OCI-LY3 (cell line): Measurements from ENCODE around the gene SARDH.

Experiments
- H2AFZ ChIP-seq: fragments of 200-600, 300-600 bp; shearing (Covaris generic); 2 replicates; pipeline ENCODE4 v1.6.0; 2014; ENCODE audit warnings: antibody characterized with exemption, low read depth, low read length
- H3K27ac ChIP-seq: fragments of 200-600, 300-600 bp; sonication (generic); 2 replicates; pipeline ENCODE4 v1.5.1; 2014; ENCODE audit warnings: mild to moderate bottlenecking, low read length, moderate library complexity, mixed read lengths
- H3K27me3 ChIP-seq: fragments of 200-600, 300-600 bp; sonication (generic); 2 replicates; pipeline ENCODE4 v1.6.1; 2014; ENCODE audit warnings: low read depth, low read length, mixed read lengths
- H3K36me3 ChIP-seq: fragments of 200-600, 300-600 bp; sonication (generic); replicated peaks from 2 replicates; pipeline ENCODE3; 2014; ENCODE audit warnings: low read depth, low read length, mixed read lengths
- H3K4me1 ChIP-seq: fragments of 300-600, 200-600 bp; sonication (generic); 2 replicates; pipeline ENCODE4 v1.6.1; 2014; ENCODE audit warnings: low read length, mixed read lengths
- H3K4me2 ChIP-seq: fragments of 200-600, 300-600 bp; sonication (generic); 2 replicates; pipeline ENCODE4 v1.6.1; 2014; ENCODE audit warnings: low read length, mixed read lengths
- H3K4me3 ChIP-seq: fragments of 300-600, 200-600 bp; sonication (generic); 2 replicates; pipeline ENCODE4 v1.5.1; 2014; ENCODE audit warnings: antibody characterized with exemption, mild to moderate bottlenecking, low read length, moderate library complexity
- H3K79me2 ChIP-seq: fragments of 300-600, 200-600 bp; shearing (Covaris generic); 2 replicates; pipeline ENCODE4 v1.6.1; 2014; ENCODE audit warnings: mild to moderate bottlenecking, low read length, mixed read lengths
- H3K9ac ChIP-seq: fragments of 300-600, 200-600 bp; shearing (Covaris generic); 2 replicates; pipeline ENCODE4 v1.6.0; 2014; ENCODE audit warnings: mild to moderate bottlenecking, low read length, moderate library complexity
- H3K9me3 ChIP-seq: fragments of 200-600, 300-600 bp; shearing (Covaris generic); 2 replicates; pipeline ENCODE4 v1.6.1; 2014; ENCODE audit warnings: low read length, mixed read lengths; ENCODE audit not compliant: insufficient read depth
- H4K20me1 ChIP-seq: fragments of 200-600, 300-600 bp; sonication (generic); 2 replicates; pipeline ENCODE4 v1.6.1; 2016; ENCODE audit warnings: low read length, mixed read lengths; ENCODE audit not compliant: insufficient read depth
- CTCF ChIP-seq: fragments of 200-600, 300-600 bp; sonication (generic); IDR thresholded peaks from 2 replicates; pipeline ENCODE4 v1.5.1; 2014; ENCODE audit warnings: antibody characterized with exemption, low read length, low read depth
- EZH2phosphoT487 ChIP-seq: fragments of 200-600 bp; shearing (Covaris generic); IDR thresholded peaks from 2 replicates; pipeline ENCODE4 v1.6.1; 2018; ENCODE audit warnings: antibody characterized with exemption, mixed run types, low read depth

Gene SARDH

GRCh38 chr9:133770076-133770777 lies 32.1 kb upstream of the SARDH start:
- Histone ChIP-seq H3K27me3 (no peaks in the 10 kb centered on the region), H3K9me3 (peaks cover 4% of the 10 kb centered on the region; the same call in 1 of the 2 replicates), H2AFZ (no peak overlapping the region), H3K79me2 (no peaks in the 10 kb centered on the region), H3K36me3 (peaks cover 73% of the 10 kb centered on the region), H3K4me1 (no peaks in the 10 kb centered on the region), H4K20me1 (no peaks in the 10 kb centered on the region), H3K4me2 (no peak overlapping the region), H3K9ac (no peak overlapping the region), H3K27ac (no peak overlapping the region), H3K4me3 (no peak overlapping the region)
- TF ChIP-seq CTCF (no peak), EZH2phosphoT487 (no peak)

- Histone ChIP-seq H3K27me3 (no peaks in the 10 kb centered on the region), H3K4me3 (no peak overlapping the region), H3K9ac (no peak overlapping the region), H4K20me1 (no peaks in the 10 kb centered on the region), H3K4me1 (no peaks in the 10 kb centered on the region), H3K9me3 (peaks cover 4% of the 10 kb centered on the region; the same call in 1 of the 2 replicates), H3K27ac (no peak overlapping the region), H3K36me3 (peaks cover 73% of the 10 kb centered on the region), H2AFZ (no peak overlapping the region), H3K79me2 (no peaks in the 10 kb centered on the region), H3K4me2 (no peak overlapping the region)
- no peak for TF ChIP-seq EZH2phosphoT487
- TF ChIP-seq CTCF, result no peak
These were observed 31.4 kb upstream of the SARDH start for GRCh38 chr9:133769511-133770075.

GRCh38 chr9:133768859-133769510 lies 30.8 kb upstream of the SARDH start:
- peaks cover 73% of the 10 kb centered on the region for H3K36me3 ChIP-seq
- H2AFZ ChIP-seq, result no peak overlapping the region
- H3K9me3 ChIP-seq, result peaks cover 4% of the 10 kb centered on the region; the same call in 1 of the 2 replicates
- TF ChIP-seq EZH2phosphoT487 (no peak), CTCF (no peak)
- no peaks in the 10 kb centered on the region for H3K27me3 ChIP-seq
- no peak overlapping the region for H3K27ac ChIP-seq
- no peak overlapping the region for H3K4me2 ChIP-seq
- no peak overlapping the region for H3K9ac ChIP-seq
- no peaks in the 10 kb centered on the region for H4K20me1 ChIP-seq
- no peaks in the 10 kb centered on the region for H3K79me2 ChIP-seq
- no peak overlapping the region for H3K4me3 ChIP-seq
- H3K4me1 ChIP-seq, result no peaks in the 10 kb centered on the region

GRCh38 chr9:133768371-133768858 lies 30.3 kb upstream of the SARDH start:
- no peaks in the 10 kb centered on the region for H3K79me2 ChIP-seq
- no peaks in the 10 kb centered on the region for H3K27me3 ChIP-seq
- H3K27ac ChIP-seq, result no peak overlapping the region
- peaks cover 4% of the 10 kb centered on the region; the same call in 1 of the 2 replicates for H3K9me3 ChIP-seq
- no peak overlapping the region for H2AFZ ChIP-seq
- TF ChIP-seq EZH2phosphoT487, result no peak
- no peak for TF ChIP-seq CTCF
- no peaks in the 10 kb centered on the region for H4K20me1 ChIP-seq
- no peak overlapping the region for H3K4me3 ChIP-seq
- no peak overlapping the region for H3K9ac ChIP-seq
- H3K36me3 ChIP-seq, result peaks cover 74% of the 10 kb centered on the region
- H3K4me1 ChIP-seq, result no peaks in the 10 kb centered on the region
- no peak overlapping the region for H3K4me2 ChIP-seq
